NCI-H526 treated with DMSO at 0.1 percent for 48 hours (cell line): ENCODE results near the gene N4BP3.

Experiments used
- DNase-seq: peaks from one replicate; lab custom pipeline; 2025; lab: John Stamatoyannopoulos, UW

Gene N4BP3

DNA sequence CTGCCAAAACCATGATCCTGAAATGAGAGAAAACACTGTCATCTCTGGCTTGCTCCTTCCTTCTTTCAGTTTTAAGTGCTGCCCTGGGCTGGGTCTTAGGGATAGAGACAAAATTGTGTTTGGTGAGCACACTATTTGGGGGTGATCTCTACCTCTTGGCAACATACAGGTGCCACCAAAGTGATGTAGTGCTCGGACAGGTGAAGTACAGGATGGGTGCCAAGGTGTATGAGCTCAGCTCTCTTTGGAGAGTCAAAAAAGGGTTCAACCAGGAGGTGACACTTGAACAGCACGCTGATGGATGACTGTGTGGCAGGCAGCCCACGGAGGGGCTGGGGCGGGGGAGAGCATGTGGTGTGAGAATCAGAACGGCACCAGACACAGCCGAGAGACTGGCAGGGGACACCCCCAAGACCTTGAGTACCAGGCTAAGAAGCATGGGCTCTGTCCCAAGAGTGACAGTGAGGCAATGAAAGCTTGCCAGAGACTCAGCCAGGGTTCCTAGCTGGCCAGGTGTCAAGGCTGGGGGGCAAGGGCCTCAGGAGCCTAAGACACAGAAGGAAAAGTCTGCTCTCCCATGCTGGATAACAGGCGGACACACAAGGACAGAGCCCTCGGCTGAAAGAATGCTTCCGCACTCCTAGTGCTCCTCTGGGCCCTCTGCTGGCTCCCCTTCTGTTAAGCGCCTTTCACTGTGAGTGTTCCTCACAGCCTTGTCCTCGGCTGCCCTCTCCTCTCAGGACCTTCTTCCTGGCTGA lies 37.8 kb downstream of the N4BP3 start:
- DNase-seq = no peak

DNA sequence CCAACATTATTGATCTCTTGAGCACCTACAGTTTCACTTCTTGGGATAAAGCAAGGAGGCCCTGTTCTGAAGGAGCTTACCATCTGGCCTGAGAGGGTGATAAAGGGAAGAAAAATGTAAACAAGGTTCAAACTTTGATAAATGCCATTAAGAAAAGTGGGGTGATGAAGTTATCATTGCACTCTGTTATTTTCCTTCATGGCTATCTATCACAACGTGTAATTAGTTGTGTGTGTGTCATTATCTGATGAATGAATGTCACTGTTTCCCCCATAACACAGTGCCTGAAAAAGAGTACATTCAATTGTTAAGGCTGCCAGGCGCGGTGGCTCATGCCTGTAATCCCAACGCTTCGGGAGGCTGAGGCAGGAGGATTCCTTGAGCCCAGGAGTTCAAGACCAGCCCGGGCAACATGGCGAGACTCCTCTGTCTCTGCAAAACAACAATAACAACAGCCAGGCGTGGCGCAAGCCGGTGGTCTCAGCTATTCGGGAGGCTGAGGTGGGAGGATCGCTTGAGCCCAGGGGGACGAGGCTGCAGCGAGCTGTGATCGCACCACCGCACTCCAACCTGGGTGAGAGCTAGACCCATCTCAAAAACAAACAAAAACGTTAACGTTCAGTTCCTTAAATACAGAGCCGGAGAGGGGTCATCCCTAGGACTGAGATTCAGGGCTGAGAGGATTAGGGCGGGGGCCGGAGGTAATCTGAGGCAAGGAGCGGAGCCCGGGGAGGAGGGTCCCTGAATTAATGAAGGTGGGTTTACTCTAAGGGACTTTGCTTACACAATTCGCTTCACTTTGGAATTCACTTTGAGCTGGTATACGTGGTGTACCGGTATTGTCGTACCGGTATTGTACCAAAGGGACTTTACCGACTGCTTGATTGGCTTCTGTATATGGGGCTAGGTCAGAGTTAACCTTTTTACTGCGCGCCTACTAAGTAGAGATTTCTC lies 39.4 kb downstream of the N4BP3 start:
- no peak for DNase-seq

DNA sequence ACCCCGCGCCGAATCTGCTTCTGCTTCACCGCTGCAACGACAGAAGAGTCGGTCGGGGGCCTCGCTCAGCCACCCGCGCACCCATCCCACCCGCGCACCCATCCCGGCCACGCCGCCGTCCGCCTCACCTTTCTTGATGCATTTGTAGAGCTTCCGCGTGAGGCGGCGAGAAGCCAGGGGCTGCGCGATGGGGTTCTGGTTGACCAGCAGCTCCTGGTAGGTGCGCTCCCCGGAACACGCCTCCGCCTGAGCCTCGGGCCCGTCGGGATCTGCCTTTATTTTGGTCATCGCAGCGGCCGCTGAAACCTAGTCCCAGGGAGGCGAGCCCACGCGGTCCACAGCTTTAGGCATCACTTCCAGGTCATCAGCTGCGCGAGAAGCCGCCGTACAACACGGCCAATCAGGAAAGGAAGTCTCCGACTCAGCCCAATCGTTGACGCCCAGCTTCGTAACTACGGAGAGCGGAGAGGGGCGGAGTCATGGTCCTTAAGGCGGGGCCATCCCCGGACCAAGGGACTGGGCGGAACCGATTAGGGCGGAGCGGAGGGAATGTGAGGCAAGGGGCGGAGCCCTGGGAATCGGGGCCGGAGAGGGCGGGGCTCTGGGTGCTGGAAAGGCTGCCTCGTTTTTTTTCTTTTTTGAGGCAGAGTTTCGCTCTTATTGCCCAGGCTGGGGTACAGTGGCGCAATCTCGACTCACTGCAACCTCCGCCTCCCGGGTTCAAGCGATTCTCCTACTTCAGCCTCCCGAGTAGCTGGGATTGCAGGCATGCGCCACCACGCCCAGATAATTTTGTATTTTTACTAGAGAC lies 40.4 kb downstream of the N4BP3 start, which contains the start of gene NHP2:
Gene NHP2 (minus strand): TSS at position 356 of the 811 bp plus-strand sequence. CDS start 68 bp downstream, at position 288.
- DNase-seq = peak; percentile 90

GRCh38 chr5:178155065-178155464 lies 41.7 kb downstream of the N4BP3 start:
- no peak for DNase-seq

GRCh38 chr5:178160176-178160575 lies 46.8 kb downstream of the N4BP3 start:
- no peak for DNase-seq

DNA sequence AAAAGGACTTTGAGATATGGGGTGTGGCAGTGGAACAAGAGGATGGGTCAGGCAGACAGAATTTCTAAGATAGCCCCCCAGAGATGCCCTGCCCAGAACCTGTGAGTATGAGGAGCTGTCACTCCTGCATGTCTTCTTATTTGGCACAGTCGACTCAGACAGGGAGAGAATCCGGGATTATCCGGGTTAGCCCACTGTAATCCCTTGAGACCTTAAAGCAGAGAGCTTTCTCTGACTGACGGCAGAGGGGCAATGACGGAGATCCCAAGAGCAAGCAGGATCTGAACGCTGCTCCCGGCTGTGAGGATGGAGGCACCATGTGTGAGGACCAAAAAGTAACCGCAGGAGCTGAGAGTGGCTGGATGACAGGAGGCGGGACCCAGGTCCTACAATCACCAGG lies 49.1 kb downstream of the N4BP3 start:
- no peak for DNase-seq

DNA sequence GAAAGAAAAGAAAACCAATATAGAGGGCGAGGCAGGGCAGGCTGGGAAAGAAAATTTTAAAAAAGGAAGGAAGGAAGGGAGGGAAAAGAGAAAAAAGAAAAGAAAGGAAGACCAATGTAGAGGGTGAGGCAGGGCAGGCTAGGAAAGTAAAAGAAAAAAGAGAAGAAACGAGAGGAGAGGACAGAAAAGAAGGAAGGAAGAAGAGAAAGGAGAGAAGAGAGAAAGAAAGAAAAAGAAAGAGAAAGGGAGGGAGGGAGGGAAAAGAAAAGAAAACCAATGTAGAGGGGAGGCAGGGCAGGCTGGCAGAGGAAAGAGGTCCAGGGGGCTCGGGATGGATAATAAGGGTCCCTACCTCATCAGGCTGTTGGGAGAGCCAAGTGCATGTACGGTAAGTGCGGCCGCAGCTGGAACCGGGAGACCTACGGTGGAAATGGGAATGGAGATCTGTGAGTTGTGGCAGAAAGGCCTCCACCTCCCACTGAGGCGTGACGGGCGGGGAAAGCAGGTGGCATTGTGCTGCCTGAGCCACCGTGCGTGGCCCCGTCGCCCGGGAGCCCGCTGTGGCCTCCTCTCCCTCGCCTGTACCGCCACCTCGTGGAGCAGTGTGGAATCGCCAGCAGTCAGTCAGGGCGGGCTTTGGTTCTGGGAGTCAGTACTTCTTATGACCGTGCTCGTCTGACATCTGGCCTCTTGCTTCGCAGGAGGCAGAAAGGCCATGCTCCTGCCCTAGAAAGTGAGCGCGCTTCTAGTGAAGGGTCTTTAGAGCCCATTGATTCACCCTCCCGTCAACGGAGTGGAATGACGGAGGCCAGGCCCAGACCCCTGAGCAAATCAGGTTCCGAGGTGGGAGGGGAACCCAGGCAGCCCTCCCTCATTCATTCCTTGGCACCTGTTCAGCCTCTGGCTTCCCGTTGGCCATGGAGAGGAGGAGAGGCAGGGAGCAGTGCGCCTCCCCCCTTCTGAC lies 50.7 kb downstream of the N4BP3 start:
- peak; percentile 44 for DNase-seq

DNA sequence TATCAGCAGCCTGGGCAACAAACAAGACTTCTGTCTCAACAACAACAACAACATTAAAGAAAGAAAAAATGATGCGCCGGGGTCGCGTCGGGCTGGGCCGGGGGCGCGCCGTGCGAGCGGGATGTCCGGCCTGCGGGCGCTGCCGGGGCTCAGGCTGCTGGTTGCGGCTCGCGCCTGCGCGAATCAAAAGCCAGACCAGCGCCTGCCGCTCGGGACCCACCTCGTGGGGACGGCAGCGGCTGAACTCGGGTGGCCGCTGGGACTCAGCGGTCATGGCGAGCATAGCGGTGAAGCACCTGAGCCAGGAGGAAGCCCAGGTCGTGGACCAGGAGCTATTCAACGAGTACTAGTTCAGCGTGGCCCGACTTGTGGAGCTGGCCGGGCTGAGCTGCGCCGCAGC lies 52.2 kb downstream of the N4BP3 start:
- no peak for DNase-seq

DNA sequence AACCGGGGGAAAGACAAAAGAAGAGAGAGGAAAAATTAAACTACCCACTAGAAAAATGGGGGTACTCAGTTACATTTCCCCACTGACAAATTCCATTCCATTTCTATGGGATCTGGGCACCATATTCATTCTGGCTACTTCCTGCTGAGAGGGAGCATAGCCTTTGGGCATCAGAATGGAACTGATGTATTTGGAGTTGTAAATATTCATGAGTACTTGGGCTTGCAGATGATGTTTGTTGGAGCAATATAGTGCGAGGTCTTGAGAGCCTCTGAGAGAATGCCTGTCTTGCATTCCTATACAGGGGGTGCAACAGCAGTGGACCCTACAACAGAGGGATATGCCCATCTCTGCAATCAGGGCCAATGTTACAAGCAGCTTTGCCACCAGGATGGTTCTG lies 57.1 kb downstream of the N4BP3 start:
- DNase-seq = no peak

DNA sequence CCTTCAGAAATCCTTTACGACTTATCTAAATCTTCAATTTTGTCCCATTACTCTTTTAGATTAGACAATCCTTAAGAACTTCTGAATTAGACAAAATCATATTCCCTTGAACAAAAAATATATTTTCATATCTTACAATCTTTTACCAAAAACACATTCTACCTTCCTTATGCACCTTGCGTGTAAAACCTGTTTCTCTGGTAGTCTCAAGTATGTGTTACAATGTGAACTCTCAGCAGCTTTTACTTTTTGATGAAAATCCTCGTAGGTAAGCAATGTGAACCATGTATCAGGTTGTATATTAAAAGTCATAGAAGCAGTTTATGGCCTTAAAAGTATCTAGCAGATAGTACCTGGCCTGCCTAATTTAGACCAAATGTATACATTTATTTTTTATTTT lies 61.1 kb downstream of the N4BP3 start:
- DNase-seq = no peak
